ENCODE results near the gene MDFI. TPM values are rescaled to one million over a fixed set of nuclear protein-coding genes. Genes with fewer than 3 reads are reported as not detected.

MDFI gene
- total and polyA plus RNA-seq, 2 experiments from 2014 or later = 2.8 to 51.4 TPM

DNA sequence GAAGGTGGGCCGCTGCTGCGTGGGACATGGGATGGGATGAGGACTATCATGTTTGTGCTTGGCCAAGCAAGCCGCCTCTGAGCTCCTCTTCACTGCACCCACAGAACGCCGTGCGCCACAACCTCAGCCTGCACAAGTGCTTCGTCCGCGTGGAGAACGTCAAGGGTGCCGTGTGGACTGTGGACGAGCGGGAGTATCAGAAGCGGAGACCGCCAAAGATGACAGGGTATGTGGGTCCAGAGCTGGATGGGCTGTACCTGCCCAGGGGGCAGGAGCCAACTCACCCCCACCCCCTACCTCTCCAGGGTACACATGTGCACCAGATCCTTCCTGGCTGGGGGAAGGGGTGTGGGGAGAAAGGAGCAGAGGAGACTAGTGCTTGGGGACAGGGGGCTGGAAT lies 43.5 kb upstream of the MDFI start:
- no peaks in the 10 kb centered on the region for H3F3A ChIP-seq (replicated peaks; ENCODE audit: low read depth)
- H3K27me3 ChIP-seq (ENCODE audit: insufficient read depth) = peaks cover 4% of the 10 kb centered on the region; the same call in 1 of the 2 replicates
- H3K36me3 ChIP-seq (ENCODE audit: insufficient read depth) = no peaks in the 10 kb centered on the region
- no peaks in the 10 kb centered on the region for H4K20me1 ChIP-seq (replicated peaks; ENCODE audit: insufficient read depth)
- no peak overlapping the region for H2AFZ ChIP-seq
- no peak overlapping the region for H3K4me3 ChIP-seq
- H3K27ac ChIP-seq (ENCODE audit: low read depth) = no peak overlapping the region
- DNase-seq (ENCODE audit: low spot score) (no peak), ATAC-seq (no peak)
- Mint-ChIP-seq H3K27me3 (ENCODE audit: insufficient read depth, low read depth, poor library complexity) (peaks cover 3% of the 10 kb centered on the region), H3K27ac (no peak overlapping the region), H3K4me3 (no peak overlapping the region), H3K4me1 (peaks cover 45% of the 10 kb centered on the region), H3K36me3 (ENCODE audit: low read depth) (peaks cover 14% of the 10 kb centered on the region), H3K9me3 (no peaks in the 10 kb centered on the region; the same call in 2 of the 3 replicates)
- H3K4me1 ChIP-seq (ENCODE audit: insufficient read depth) = peaks cover 27% of the 10 kb centered on the region; the same call in 1 of the 2 replicates
- H3K9me2 ChIP-seq (ENCODE audit: insufficient read depth) = no peaks in the 10 kb centered on the region
- no peak for TF ChIP-seq JUNB (IDR thresholded peaks at IDR 0.05; ENCODE audit: unreplicated experiment)
- TF ChIP-seq, protein P1, sequence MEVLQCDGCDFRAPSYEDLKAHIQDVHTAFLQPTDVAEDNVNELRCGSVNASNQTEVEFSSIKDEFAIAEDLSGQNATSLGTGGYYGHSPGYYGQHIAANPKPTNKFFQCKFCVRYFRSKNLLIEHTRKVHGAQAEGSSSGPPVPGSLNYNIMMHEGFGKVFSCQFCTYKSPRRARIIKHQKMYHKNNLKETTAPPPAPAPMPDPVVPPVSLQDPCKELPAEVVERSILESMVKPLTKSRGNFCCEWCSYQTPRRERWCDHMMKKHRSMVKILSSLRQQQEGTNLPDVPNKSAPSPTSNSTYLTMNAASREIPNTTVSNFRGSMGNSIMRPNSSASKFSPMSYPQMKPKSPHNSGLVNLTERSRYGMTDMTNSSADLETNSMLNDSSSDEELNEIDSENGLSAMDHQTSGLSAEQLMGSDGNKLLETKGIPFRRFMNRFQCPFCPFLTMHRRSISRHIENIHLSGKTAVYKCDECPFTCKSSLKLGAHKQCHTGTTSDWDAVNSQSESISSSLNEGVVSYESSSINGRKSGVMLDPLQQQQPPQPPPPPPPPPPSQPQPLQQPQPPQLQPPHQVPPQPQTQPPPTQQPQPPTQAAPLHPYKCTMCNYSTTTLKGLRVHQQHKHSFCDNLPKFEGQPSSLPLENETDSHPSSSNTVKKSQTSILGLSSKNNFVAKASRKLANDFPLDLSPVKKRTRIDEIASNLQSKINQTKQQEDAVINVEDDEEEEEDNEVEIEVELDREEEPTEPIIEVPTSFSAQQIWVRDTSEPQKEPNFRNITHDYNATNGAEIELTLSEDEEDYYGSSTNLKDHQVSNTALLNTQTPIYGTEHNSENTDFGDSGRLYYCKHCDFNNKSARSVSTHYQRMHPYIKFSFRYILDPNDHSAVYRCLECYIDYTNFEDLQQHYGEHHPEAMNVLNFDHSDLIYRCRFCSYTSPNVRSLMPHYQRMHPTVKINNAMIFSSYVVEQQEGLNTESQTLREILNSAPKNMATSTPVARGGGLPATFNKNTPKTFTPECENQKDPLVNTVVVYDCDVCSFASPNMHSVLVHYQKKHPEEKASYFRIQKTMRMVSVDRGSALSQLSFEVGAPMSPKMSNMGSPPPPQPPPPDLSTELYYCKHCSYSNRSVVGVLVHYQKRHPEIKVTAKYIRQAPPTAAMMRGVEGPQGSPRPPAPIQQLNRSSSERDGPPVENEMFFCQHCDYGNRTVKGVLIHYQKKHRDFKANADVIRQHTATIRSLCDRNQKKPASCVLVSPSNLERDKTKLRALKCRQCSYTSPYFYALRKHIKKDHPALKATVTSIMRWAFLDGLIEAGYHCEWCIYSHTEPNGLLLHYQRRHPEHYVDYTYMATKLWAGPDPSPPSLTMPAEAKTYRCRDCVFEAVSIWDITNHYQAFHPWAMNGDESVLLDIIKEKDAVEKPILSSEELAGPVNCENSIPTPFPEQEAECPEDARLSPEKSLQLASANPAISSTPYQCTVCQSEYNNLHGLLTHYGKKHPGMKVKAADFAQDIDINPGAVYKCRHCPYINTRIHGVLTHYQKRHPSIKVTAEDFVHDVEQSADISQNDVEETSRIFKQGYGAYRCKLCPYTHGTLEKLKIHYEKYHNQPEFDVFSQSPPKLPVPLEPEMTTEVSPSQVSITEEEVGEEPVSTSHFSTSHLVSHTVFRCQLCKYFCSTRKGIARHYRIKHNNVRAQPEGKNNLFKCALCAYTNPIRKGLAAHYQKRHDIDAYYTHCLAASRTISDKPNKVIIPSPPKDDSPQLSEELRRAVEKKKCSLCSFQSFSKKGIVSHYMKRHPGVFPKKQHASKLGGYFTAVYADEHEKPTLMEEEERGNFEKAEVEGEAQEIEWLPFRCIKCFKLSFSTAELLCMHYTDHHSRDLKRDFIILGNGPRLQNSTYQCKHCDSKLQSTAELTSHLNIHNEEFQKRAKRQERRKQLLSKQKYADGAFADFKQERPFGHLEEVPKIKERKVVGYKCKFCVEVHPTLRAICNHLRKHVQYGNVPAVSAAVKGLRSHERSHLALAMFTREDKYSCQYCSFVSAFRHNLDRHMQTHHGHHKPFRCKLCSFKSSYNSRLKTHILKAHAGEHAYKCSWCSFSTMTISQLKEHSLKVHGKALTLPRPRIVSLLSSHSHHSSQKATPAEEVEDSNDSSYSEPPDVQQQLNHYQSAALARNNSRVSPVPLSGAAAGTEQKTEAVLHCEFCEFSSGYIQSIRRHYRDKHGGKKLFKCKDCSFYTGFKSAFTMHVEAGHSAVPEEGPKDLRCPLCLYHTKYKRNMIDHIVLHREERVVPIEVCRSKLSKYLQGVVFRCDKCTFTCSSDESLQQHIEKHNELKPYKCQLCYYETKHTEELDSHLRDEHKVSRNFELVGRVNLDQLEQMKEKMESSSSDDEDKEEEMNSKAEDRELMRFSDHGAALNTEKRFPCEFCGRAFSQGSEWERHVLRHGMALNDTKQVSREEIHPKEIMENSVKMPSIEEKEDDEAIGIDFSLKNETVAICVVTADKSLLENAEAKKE (CRISPR knock-in tag; IDR thresholded peaks at IDR 0.05) = no peak
- TF ChIP-seq, protein P2, sequence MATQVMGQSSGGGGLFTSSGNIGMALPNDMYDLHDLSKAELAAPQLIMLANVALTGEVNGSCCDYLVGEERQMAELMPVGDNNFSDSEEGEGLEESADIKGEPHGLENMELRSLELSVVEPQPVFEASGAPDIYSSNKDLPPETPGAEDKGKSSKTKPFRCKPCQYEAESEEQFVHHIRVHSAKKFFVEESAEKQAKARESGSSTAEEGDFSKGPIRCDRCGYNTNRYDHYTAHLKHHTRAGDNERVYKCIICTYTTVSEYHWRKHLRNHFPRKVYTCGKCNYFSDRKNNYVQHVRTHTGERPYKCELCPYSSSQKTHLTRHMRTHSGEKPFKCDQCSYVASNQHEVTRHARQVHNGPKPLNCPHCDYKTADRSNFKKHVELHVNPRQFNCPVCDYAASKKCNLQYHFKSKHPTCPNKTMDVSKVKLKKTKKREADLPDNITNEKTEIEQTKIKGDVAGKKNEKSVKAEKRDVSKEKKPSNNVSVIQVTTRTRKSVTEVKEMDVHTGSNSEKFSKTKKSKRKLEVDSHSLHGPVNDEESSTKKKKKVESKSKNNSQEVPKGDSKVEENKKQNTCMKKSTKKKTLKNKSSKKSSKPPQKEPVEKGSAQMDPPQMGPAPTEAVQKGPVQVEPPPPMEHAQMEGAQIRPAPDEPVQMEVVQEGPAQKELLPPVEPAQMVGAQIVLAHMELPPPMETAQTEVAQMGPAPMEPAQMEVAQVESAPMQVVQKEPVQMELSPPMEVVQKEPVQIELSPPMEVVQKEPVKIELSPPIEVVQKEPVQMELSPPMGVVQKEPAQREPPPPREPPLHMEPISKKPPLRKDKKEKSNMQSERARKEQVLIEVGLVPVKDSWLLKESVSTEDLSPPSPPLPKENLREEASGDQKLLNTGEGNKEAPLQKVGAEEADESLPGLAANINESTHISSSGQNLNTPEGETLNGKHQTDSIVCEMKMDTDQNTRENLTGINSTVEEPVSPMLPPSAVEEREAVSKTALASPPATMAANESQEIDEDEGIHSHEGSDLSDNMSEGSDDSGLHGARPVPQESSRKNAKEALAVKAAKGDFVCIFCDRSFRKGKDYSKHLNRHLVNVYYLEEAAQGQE (IDR thresholded peaks at IDR 0.05; ENCODE audit: unreplicated experiment) = no peak
- TF ChIP-seq EZH2 (IDR thresholded peaks at IDR 0.05; ENCODE audit: low read depth, unreplicated experiment) = no peak
- TF ChIP-seq CREB1 (CRISPR knock-in tag; IDR thresholded peaks at IDR 0.05; ENCODE audit: low read depth) = no peak
- TF ChIP-seq EZH2phosphoT487 (IDR thresholded peaks at IDR 0.05; ENCODE audit: unreplicated experiment) = no peak
- TF ChIP-seq NANOG (IDR thresholded peaks at IDR 0.05; ENCODE audit: borderline replicate concordance) = no peak
- no peak for TF ChIP-seq STAT1 (IDR thresholded peaks at IDR 0.05; ENCODE audit: unreplicated experiment)
- TF ChIP-seq ZNF331 (CRISPR knock-in tag; IDR thresholded peaks at IDR 0.05; ENCODE audit: low read depth) = no peak
- no peak for TF ChIP-seq ZNF114 (CRISPR knock-in tag; IDR thresholded peaks at IDR 0.05)
- TF ChIP-seq, protein P3, sequence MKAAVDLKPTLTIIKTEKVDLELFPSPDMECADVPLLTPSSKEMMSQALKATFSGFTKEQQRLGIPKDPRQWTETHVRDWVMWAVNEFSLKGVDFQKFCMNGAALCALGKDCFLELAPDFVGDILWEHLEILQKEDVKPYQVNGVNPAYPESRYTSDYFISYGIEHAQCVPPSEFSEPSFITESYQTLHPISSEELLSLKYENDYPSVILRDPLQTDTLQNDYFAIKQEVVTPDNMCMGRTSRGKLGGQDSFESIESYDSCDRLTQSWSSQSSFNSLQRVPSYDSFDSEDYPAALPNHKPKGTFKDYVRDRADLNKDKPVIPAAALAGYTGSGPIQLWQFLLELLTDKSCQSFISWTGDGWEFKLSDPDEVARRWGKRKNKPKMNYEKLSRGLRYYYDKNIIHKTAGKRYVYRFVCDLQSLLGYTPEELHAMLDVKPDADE (IDR thresholded peaks at IDR 0.05) = no peak
- no peak for TF ChIP-seq POLR2AphosphoS5 (IDR thresholded peaks at IDR 0.05; ENCODE audit: low read depth)
- TF ChIP-seq, protein P4, sequence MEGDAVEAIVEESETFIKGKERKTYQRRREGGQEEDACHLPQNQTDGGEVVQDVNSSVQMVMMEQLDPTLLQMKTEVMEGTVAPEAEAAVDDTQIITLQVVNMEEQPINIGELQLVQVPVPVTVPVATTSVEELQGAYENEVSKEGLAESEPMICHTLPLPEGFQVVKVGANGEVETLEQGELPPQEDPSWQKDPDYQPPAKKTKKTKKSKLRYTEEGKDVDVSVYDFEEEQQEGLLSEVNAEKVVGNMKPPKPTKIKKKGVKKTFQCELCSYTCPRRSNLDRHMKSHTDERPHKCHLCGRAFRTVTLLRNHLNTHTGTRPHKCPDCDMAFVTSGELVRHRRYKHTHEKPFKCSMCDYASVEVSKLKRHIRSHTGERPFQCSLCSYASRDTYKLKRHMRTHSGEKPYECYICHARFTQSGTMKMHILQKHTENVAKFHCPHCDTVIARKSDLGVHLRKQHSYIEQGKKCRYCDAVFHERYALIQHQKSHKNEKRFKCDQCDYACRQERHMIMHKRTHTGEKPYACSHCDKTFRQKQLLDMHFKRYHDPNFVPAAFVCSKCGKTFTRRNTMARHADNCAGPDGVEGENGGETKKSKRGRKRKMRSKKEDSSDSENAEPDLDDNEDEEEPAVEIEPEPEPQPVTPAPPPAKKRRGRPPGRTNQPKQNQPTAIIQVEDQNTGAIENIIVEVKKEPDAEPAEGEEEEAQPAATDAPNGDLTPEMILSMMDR (conservative IDR thresholded peaks at IDR 0.05; ENCODE audit: low read depth in 2 of 2) = no peak
- H3K4me2 ChIP-seq = no peak overlapping the region
- no peaks in the 10 kb centered on the region for H3K79me2 ChIP-seq (replicated peaks; ENCODE audit: insufficient read depth)
